A673 (cell line): Measurements from ENCODE around the gene OPTC.

ENCODE experiments used
- EZH2 ChIP-seq: fragments of 200-600 bp; sonication (generic); IDR thresholded peaks from 2 replicates; pipeline ENCODE4 v1.6.1; 2017; ENCODE audit warnings: borderline replicate concordance, low read depth, mild to moderate bottlenecking, mixed read lengths, antibody characterized with exemption, low read length; ENCODE audit not compliant: poor library complexity, severe bottlenecking
- TF ChIP-seq, protein P1 (sequence below): fragments of 300-800, 200-600 bp; sonication (generic); conservative IDR thresholded peaks from 2 replicates; pipeline ENCODE4 v1.5.1; 2017; ENCODE audit warnings: low read depth, mild to moderate bottlenecking, antibody characterized with exemption, low read length, moderate library complexity, mixed read lengths

DNA sequence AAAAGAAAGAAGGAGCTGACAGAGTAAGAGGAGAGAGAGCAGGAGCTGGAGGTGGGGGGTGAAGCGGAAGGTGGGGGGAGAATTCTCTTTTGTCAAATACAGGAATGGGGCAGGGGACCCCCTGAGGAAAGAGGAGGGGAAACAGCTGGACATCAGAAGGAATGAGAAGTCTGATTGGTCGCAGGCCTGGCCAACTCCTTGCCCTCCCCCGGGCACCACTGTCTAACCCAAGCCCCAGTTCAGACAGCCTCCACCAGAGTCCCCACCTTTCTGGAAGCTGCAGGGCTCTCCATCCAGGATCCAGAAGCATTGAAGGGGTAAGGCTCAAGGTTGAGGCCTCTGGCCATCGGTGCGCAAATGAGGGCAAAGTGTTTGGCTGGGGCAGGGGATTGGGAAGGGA is at the start of gene OPTC:
- TF ChIP-seq, protein P1, sequence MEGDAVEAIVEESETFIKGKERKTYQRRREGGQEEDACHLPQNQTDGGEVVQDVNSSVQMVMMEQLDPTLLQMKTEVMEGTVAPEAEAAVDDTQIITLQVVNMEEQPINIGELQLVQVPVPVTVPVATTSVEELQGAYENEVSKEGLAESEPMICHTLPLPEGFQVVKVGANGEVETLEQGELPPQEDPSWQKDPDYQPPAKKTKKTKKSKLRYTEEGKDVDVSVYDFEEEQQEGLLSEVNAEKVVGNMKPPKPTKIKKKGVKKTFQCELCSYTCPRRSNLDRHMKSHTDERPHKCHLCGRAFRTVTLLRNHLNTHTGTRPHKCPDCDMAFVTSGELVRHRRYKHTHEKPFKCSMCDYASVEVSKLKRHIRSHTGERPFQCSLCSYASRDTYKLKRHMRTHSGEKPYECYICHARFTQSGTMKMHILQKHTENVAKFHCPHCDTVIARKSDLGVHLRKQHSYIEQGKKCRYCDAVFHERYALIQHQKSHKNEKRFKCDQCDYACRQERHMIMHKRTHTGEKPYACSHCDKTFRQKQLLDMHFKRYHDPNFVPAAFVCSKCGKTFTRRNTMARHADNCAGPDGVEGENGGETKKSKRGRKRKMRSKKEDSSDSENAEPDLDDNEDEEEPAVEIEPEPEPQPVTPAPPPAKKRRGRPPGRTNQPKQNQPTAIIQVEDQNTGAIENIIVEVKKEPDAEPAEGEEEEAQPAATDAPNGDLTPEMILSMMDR: no peak
- no peak for TF ChIP-seq EZH2
